Neural crest cell (in vitro differentiated cells): ENCODE results near the gene CHAC1. TPM values are rescaled to one million over a fixed set of nuclear protein-coding genes. Genes with fewer than 3 reads are reported as not detected.
A peak's percentile ranks its signal among the peaks of the same experiment; 100 is the strongest.

Experiments
- DNase-seq: peaks from one replicate; pipeline ENCODE4 v3.0.0; 2021; ENCODE audit warnings: low read depth, mixed read lengths, low spot score
- H3K27ac Mint-ChIP-seq: one replicate; pipeline ENCODE4 v1.8.0; 2021; ENCODE audit warnings: mild to moderate bottlenecking, mixed read lengths; ENCODE audit not compliant: unreplicated experiment
- H3K27me3 Mint-ChIP-seq: 2 replicates; pipeline ENCODE4 v1.8.0; 2021; ENCODE audit warnings: low read depth, mild to moderate bottlenecking, mixed read lengths
- H3K36me3 Mint-ChIP-seq: 2 replicates; pipeline ENCODE4 v1.8.0; 2021; ENCODE audit warnings: low read depth, mild to moderate bottlenecking, mixed read lengths
- H3K4me1 Mint-ChIP-seq: 2 replicates; pipeline ENCODE4 v1.8.0; 2021; ENCODE audit warnings: mixed read lengths
- H3K4me3 Mint-ChIP-seq: one replicate; pipeline ENCODE4 v1.8.0; 2021; ENCODE audit warnings: mild to moderate bottlenecking, mixed read lengths
- H3K9me3 Mint-ChIP-seq: 2 replicates; pipeline ENCODE4 v1.8.0; 2021; ENCODE audit warnings: mixed read lengths
- CTCF ChIP-seq: fragments of 200-600 bp; sonication (generic); conservative IDR thresholded peaks from 2 replicates; pipeline ENCODE4 v1.5.0; 2021; ENCODE audit warnings: antibody characterized with exemption, mild to moderate bottlenecking
- total RNA-seq: library from RNA; stranded (reverse); gene quantifications from 2 replicates; pipeline ENCODE4 v1.2.1, GENCODE V29; 2021

Gene CHAC1
- total RNA-seq, 1 donor from 2014 or later = 6.8 TPM

- Mint-ChIP-seq H3K4me1 (peaks cover 23% of the 10 kb centered on the region), H3K36me3 (no peaks in the 10 kb centered on the region), H3K4me3 (peak overlapping the region; percentile 57), H3K9me3 (no peaks in the 10 kb centered on the region), H3K27ac (no peak overlapping the region), H3K27me3 (peaks cover 14% of the 10 kb centered on the region)
- no peak for DNase-seq
- TF ChIP-seq CTCF = no peak
Observed at GRCh38 chr15:40944510-40945296, 8.6 kb upstream of the CHAC1 start.

GRCh38 chr15:40948706-40949473 is 4.4 kb upstream of the CHAC1 start:
- Mint-ChIP-seq H3K27ac (no peak overlapping the region), H3K27me3 (peaks cover 10% of the 10 kb centered on the region), H3K4me1 (peaks cover 20% of the 10 kb centered on the region), H3K36me3 (no peaks in the 10 kb centered on the region), H3K4me3 (peak overlapping the region; percentile 54), H3K9me3 (no peaks in the 10 kb centered on the region)
- TF ChIP-seq CTCF = no peak
- no peak for DNase-seq

- Mint-ChIP-seq H3K27ac (no peak overlapping the region), H3K27me3 (peaks cover 14% of the 10 kb centered on the region), H3K9me3 (no peaks in the 10 kb centered on the region), H3K4me1 (peaks cover 26% of the 10 kb centered on the region), H3K4me3 (peak overlapping the region; percentile 2), H3K36me3 (no peaks in the 10 kb centered on the region)
- TF ChIP-seq CTCF = no peak
- DNase-seq = no peak
Observed at GRCh38 chr15:40949756-40950207, 3.5 kb upstream of the CHAC1 start.

- peaks cover 26% of the 10 kb centered on the region for H3K4me1 Mint-ChIP-seq
- DNase-seq = no peak
- no peaks in the 10 kb centered on the region for H3K36me3 Mint-ChIP-seq
- H3K9me3 Mint-ChIP-seq = no peaks in the 10 kb centered on the region
- peak overlapping the region; percentile 94 for H3K4me3 Mint-ChIP-seq
- H3K27me3 Mint-ChIP-seq = peaks cover 14% of the 10 kb centered on the region
- H3K27ac Mint-ChIP-seq = peak overlapping the region; percentile 28
- TF ChIP-seq CTCF = no peak
Observed at GRCh38 chr15:40951764-40952163, 1.5 kb upstream of the CHAC1 start.

GRCh38 chr15:40952301-40952900 is 870 bp upstream of the CHAC1 start:
- Mint-ChIP-seq H3K4me1 (peaks cover 26% of the 10 kb centered on the region), H3K27me3 (peaks cover 14% of the 10 kb centered on the region), H3K4me3 (peak overlapping the region; percentile 94), H3K36me3 (no peaks in the 10 kb centered on the region), H3K9me3 (no peaks in the 10 kb centered on the region), H3K27ac (peak overlapping the region; percentile 63)
- no peak for DNase-seq
- no peak for TF ChIP-seq CTCF
